GM23338 (cell line): ENCODE measurements around the gene KCNK5. TPM values are rescaled to one million over a fixed set of nuclear protein-coding genes. Genes with fewer than 3 reads are reported as not detected.

ENCODE experiments used
- ATAC-seq: fragments of 200-7000 bp; cut with Tn5 transposase; 3 replicates; pipeline ENCODE4 v1.9.1; 2020
- DNase-seq: peaks from one replicate; pipeline ENCODE4 v3.0.0-alpha.2; 2015; ENCODE audit warnings: low spot score
- H2AFZ ChIP-seq: fragments of 200-600 bp; sonication (generic); 2 replicates; pipeline ENCODE4 v1.8.0; 2016; ENCODE audit warnings: antibody characterized with exemption, mild to moderate bottlenecking, moderate library complexity
- H3F3A ChIP-seq: fragments of 200-600 bp; sonication (generic); replicated peaks from 2 replicates; pipeline ENCODE4 v1.8.0; 2017; ENCODE audit warnings: antibody characterized with exemption, mixed run types, low read depth
- H3K27ac ChIP-seq: fragments of 200-600 bp; sonication (generic); 2 replicates; pipeline ENCODE4 v1.6.1; 2016; ENCODE audit warnings: low read depth
- H3K27me3 ChIP-seq: fragments of 200-600 bp; sonication (generic); 2 replicates; pipeline ENCODE4 v1.8.0; 2016; ENCODE audit warnings: mild to moderate bottlenecking, mixed run types, moderate library complexity; ENCODE audit not compliant: insufficient read depth
- H3K36me3 ChIP-seq: fragments of 200-600 bp; sonication (generic); 2 replicates; pipeline ENCODE4 v1.8.0; 2016; ENCODE audit warnings: mild to moderate bottlenecking; ENCODE audit not compliant: insufficient read depth
- H3K4me1 ChIP-seq: fragments of 200-600 bp; sonication (generic); 2 replicates; pipeline ENCODE4 v1.8.0; 2016; ENCODE audit warnings: mild to moderate bottlenecking, moderate library complexity; ENCODE audit not compliant: insufficient read depth
- H3K4me2 ChIP-seq: fragments of 200-600 bp; sonication (generic); 2 replicates; pipeline ENCODE4 v1.7.1; 2017; ENCODE audit warnings: mixed run types
- H3K4me3 ChIP-seq: fragments of 200-600 bp; sonication (generic); 2 replicates; pipeline ENCODE4 v1.6.1; 2016; ENCODE audit warnings: mixed run types
- H3K79me2 ChIP-seq: fragments of 200-600 bp; sonication (generic); replicated peaks from 2 replicates; pipeline ENCODE4 v1.8.0; 2017; ENCODE audit warnings: mild to moderate bottlenecking; ENCODE audit not compliant: insufficient read depth
- H3K9me2 ChIP-seq: fragments of 200-600 bp; sonication (generic); 2 replicates; pipeline ENCODE4 v1.8.0; 2017; ENCODE audit not compliant: insufficient read depth
- H4K20me1 ChIP-seq: fragments of 200-600 bp; sonication (generic); replicated peaks from 2 replicates; pipeline ENCODE4 v1.8.0; 2017; ENCODE audit warnings: mild to moderate bottlenecking; ENCODE audit not compliant: insufficient read depth
- H3K27ac Mint-ChIP-seq: 2 replicates; pipeline ENCODE4 v1.8.0; 2020; ENCODE audit warnings: inconsistent platforms, mild to moderate bottlenecking, moderate library complexity, mixed read lengths
- H3K27me3 Mint-ChIP-seq: 3 replicates; pipeline ENCODE4 v1.8.0; 2022; ENCODE audit warnings: low read depth, mild to moderate bottlenecking, moderate library complexity, mixed read lengths, inconsistent platforms; ENCODE audit not compliant: insufficient read depth, poor library complexity
- H3K36me3 Mint-ChIP-seq: 3 replicates; pipeline ENCODE4 v1.8.0; 2021; ENCODE audit warnings: low read depth, mild to moderate bottlenecking, inconsistent platforms, moderate library complexity, mixed read lengths
- H3K4me1 Mint-ChIP-seq: 3 replicates; pipeline ENCODE4 v1.8.0; 2020; ENCODE audit warnings: mild to moderate bottlenecking, inconsistent platforms, mixed read lengths
- H3K4me3 Mint-ChIP-seq: 3 replicates; pipeline ENCODE4 v1.8.0; 2021; ENCODE audit warnings: moderate library complexity, mild to moderate bottlenecking, inconsistent platforms, mixed read lengths
- H3K9me3 Mint-ChIP-seq: 3 replicates; pipeline ENCODE4 v1.8.0; 2020; ENCODE audit warnings: moderate library complexity, mild to moderate bottlenecking, inconsistent platforms, mixed read lengths
- EZH2phosphoT487 ChIP-seq: fragments of 200-600 bp; sonication (generic); IDR thresholded peaks from one replicate; pipeline ENCODE4 v1.8.1; 2018; ENCODE audit warnings: antibody characterized with exemption; ENCODE audit not compliant: unreplicated experiment
- POLR2AphosphoS5 ChIP-seq: IDR thresholded peaks from 2 replicates; pipeline ENCODE4 v1.6.1; 2016; ENCODE audit warnings: antibody characterized with exemption, low read depth
- STAT1 ChIP-seq: IDR thresholded peaks from one replicate; pipeline ENCODE4 v1.6.1; 2016; ENCODE audit warnings: antibody characterized with exemption; ENCODE audit not compliant: unreplicated experiment
- ZNF462 ChIP-seq: fragments of 250-450 bp; sonication (Bioruptor Pico); IDR thresholded peaks from 2 replicates; pipeline ENCODE4 v1.5.0; 2020; ENCODE audit warnings: mild to moderate bottlenecking, moderate library complexity
- polyA plus RNA-seq: library from polyadenylated mRNA; unstranded; fragments of >200 nt; fragmentation: Nextera tagmentation; extraction: Ambion mirVana; gene quantifications from 2 replicates; pipeline ENCODE4 v1.2.1, GENCODE V29; 2016
- total RNA-seq: library from RNA; depleted of rRNA; stranded (reverse); fragments of >200 nt; shearing (Covaris generic); gene quantifications from 2 replicates; pipeline ENCODE4 v1.2.3, GENCODE V29; 2014
- TF ChIP-seq, protein P1 (sequence below): IDR thresholded peaks from 2 replicates; pipeline ENCODE4 v1.6.1; 2016; ENCODE audit warnings: antibody characterized with exemption
- TF ChIP-seq, protein P2 (sequence below): IDR thresholded peaks from one replicate; pipeline ENCODE4 v1.6.1; 2018; ENCODE audit warnings: antibody characterized with exemption; ENCODE audit not compliant: unreplicated experiment

Gene KCNK5
- total and polyA plus RNA-seq, 2 experiments from 2014 or later: 9.5 to 57.4 TPM

DNA sequence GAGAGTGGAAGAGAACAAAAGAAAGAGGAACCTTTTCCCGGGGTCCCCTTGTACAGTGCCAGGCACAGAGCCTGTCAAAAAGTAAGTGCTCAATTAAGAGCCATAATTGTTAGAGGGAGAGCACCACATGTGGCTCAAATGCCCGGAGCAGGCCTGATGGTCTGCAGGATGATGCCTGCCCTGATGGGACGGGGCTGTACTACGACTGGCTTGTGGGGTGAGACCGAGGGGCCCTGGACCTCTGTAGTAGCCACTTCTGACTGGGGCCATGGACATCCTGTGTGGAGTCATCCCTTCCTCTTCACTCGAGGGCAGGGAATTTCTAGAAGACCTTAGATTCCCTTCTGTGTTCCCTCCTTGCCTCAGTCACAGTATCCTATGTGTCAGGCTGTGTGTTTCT is 47.9 kb downstream of the KCNK5 start:
- no peak overlapping the region for H3K27ac ChIP-seq
- TF ChIP-seq POLR2AphosphoS5 (no peak), STAT1 (no peak)
- TF ChIP-seq, protein P1, sequence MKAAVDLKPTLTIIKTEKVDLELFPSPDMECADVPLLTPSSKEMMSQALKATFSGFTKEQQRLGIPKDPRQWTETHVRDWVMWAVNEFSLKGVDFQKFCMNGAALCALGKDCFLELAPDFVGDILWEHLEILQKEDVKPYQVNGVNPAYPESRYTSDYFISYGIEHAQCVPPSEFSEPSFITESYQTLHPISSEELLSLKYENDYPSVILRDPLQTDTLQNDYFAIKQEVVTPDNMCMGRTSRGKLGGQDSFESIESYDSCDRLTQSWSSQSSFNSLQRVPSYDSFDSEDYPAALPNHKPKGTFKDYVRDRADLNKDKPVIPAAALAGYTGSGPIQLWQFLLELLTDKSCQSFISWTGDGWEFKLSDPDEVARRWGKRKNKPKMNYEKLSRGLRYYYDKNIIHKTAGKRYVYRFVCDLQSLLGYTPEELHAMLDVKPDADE: no peak
- no peak overlapping the region for H3K4me3 Mint-ChIP-seq
- no peak for DNase-seq
- no peak overlapping the region for H3K27ac Mint-ChIP-seq
- H3K9me2 ChIP-seq: no peaks in the 10 kb centered on the region
- no peak overlapping the region for H3K4me2 ChIP-seq
- H2AFZ ChIP-seq: no peak overlapping the region
- H3K4me1 Mint-ChIP-seq: no peaks in the 10 kb centered on the region
- no peaks in the 10 kb centered on the region; the same call in 1 of the 2 replicates for H4K20me1 ChIP-seq
- H3K27me3 Mint-ChIP-seq: peaks cover 7% of the 10 kb centered on the region
- no peaks in the 10 kb centered on the region for H3K27me3 ChIP-seq
- no peaks in the 10 kb centered on the region for H3K79me2 ChIP-seq
- no peaks in the 10 kb centered on the region for H3K36me3 ChIP-seq
- peaks cover 44% of the 10 kb centered on the region for H3K36me3 Mint-ChIP-seq
- no peak overlapping the region for H3K4me3 ChIP-seq
- no peaks in the 10 kb centered on the region for H3K4me1 ChIP-seq
- no peaks in the 10 kb centered on the region for H3F3A ChIP-seq
- H3K9me3 Mint-ChIP-seq: peaks cover 14% of the 10 kb centered on the region
- ATAC-seq: no peak; the same call in 2 of the 3 replicates

- Mint-ChIP-seq H3K4me1 (no peaks in the 10 kb centered on the region), H3K4me3 (no peak overlapping the region), H3K9me3 (peaks cover 18% of the 10 kb centered on the region), H3K36me3 (peaks cover 27% of the 10 kb centered on the region), H3K27me3 (peaks cover 3% of the 10 kb centered on the region), H3K27ac (no peak overlapping the region)
- no peaks in the 10 kb centered on the region for H3K27me3 ChIP-seq
- no peaks in the 10 kb centered on the region for H3K36me3 ChIP-seq
- TF ChIP-seq STAT1 (no peak), EZH2phosphoT487 (no peak), ZNF462 (no peak)
- TF ChIP-seq, protein P1: no peak
- TF ChIP-seq, protein P2, sequence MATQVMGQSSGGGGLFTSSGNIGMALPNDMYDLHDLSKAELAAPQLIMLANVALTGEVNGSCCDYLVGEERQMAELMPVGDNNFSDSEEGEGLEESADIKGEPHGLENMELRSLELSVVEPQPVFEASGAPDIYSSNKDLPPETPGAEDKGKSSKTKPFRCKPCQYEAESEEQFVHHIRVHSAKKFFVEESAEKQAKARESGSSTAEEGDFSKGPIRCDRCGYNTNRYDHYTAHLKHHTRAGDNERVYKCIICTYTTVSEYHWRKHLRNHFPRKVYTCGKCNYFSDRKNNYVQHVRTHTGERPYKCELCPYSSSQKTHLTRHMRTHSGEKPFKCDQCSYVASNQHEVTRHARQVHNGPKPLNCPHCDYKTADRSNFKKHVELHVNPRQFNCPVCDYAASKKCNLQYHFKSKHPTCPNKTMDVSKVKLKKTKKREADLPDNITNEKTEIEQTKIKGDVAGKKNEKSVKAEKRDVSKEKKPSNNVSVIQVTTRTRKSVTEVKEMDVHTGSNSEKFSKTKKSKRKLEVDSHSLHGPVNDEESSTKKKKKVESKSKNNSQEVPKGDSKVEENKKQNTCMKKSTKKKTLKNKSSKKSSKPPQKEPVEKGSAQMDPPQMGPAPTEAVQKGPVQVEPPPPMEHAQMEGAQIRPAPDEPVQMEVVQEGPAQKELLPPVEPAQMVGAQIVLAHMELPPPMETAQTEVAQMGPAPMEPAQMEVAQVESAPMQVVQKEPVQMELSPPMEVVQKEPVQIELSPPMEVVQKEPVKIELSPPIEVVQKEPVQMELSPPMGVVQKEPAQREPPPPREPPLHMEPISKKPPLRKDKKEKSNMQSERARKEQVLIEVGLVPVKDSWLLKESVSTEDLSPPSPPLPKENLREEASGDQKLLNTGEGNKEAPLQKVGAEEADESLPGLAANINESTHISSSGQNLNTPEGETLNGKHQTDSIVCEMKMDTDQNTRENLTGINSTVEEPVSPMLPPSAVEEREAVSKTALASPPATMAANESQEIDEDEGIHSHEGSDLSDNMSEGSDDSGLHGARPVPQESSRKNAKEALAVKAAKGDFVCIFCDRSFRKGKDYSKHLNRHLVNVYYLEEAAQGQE: no peak
- no peaks in the 10 kb centered on the region for H3K79me2 ChIP-seq
- no peaks in the 10 kb centered on the region for H3F3A ChIP-seq
- ATAC-seq (no peak), DNase-seq (no peak)
- no peaks in the 10 kb centered on the region for H3K4me1 ChIP-seq
- no peak overlapping the region for H3K4me3 ChIP-seq
- H3K27ac ChIP-seq: no peak overlapping the region
- H3K4me2 ChIP-seq: no peak overlapping the region
- no peaks in the 10 kb centered on the region for H3K9me2 ChIP-seq
- H4K20me1 ChIP-seq: no peaks in the 10 kb centered on the region; the same call in 1 of the 2 replicates
- H2AFZ ChIP-seq: no peak overlapping the region
Observed at GRCh38 chr6:39178804-39179203, 50.5 kb downstream of the KCNK5 start.
